ENCODE data around the gene MPHOSPH9. TPM values are rescaled to one million over a fixed set of nuclear protein-coding genes. Genes with fewer than 3 reads are reported as not detected.

The MPHOSPH9 gene
- total RNA-seq, 1 experiment from 2014 or later: 44.9 TPM

- RAD21 ChIA-PET (ENCODE audit: low non-redundant PET in 1 of 2, low total read pairs in 2 of 2, uncharacterized antibody in 2 of 2, unreplicated experiment in 2 of 2): no interaction called here
- H4K20me1 ChIP-seq (ENCODE audit: insufficient read depth): no peaks in the 10 kb centered on the region
- no peaks in the 10 kb centered on the region for H3K4me1 ChIP-seq (ENCODE audit: control insufficient read depth in 1 of 2, insufficient read depth in 2 of 2, low read length in 2 of 2)
- no peak overlapping the region for H3K4me2 ChIP-seq (ENCODE audit: low read length)
- no peak overlapping the region for H3K4me3 ChIP-seq (replicated peaks in 1 of 2; ENCODE audit: low read depth in 1 of 2, low read length in 2 of 2)
- peaks cover 31 to 48% of the 10 kb centered on the region in 2 experiments for H3K36me3 ChIP-seq (ENCODE audit: control insufficient read depth in 1 of 2, insufficient read depth in 2 of 2, low read length in 2 of 2)
- intact Hi-C loops (cut with micrococcal nuclease): no loop called here
- BruUV-seq (replicated peaks): no TSS peak
- H2AFZ ChIP-seq (ENCODE audit: low read depth, low read length, poor library complexity, severe bottlenecking): no peak overlapping the region
- DNase-seq (ENCODE audit: low read depth, low spot score) (no peak), ATAC-seq (no peak)
- no peak overlapping the region for H3K27ac ChIP-seq (ENCODE audit: low read depth, low read length)
- no peaks in the 10 kb centered on the region for H3K9me2 ChIP-seq (ENCODE audit: insufficient read depth)
- H3K9me3 ChIP-seq (ENCODE audit: control insufficient read depth in 1 of 2, insufficient read depth in 1 of 2, low read depth in 1 of 2, low read length in 2 of 2): no peaks in the 10 kb centered on the region
- CTCF ChIA-PET: no interaction called here
- TF ChIP-seq EGR1 (IDR thresholded peaks at IDR 0.05; ENCODE audit: low read depth): no peak
- TF ChIP-seq MAX (IDR thresholded peaks at IDR 0.05): no peak
- TF ChIP-seq ZNF274 (IDR thresholded peaks at IDR 0.05; ENCODE audit: low read depth, low read length): no peak
- no peak for TF ChIP-seq TCF7L2 (IDR thresholded peaks at IDR 0.05; ENCODE audit: borderline replicate concordance, extremely low read depth, insufficient read depth, insufficient read length)
- no peak for TF ChIP-seq ELF1 (IDR thresholded peaks at IDR 0.05; ENCODE audit: borderline replicate concordance, low read depth)
- no peak for TF ChIP-seq POLR2AphosphoS5 (IDR thresholded peaks at IDR 0.05; ENCODE audit: low read depth, low read length)
- TF ChIP-seq CTCF (IDR thresholded peaks at IDR 0.05 in 2 of 3, conservative IDR thresholded peaks at IDR 0.05 in 1 of 3; ENCODE audit: borderline replicate concordance in 1 of 3, insufficient read depth in 1 of 3, low read depth in 2 of 3, low read length in 2 of 3): no peak
- no peak for TF ChIP-seq EZH2phosphoT487 (IDR thresholded peaks at IDR 0.05; ENCODE audit: borderline replicate concordance)
- TF ChIP-seq CBX3 (IDR thresholded peaks at IDR 0.05; ENCODE audit: low read depth): no peak
- no peak for TF ChIP-seq JUND (IDR thresholded peaks at IDR 0.05)
- no peak for TF ChIP-seq POLR2A (IDR thresholded peaks at IDR 0.05; ENCODE audit: borderline replicate concordance, extremely low read depth, insufficient read depth, insufficient read length)
- TF ChIP-seq FOSL1 (IDR thresholded peaks at IDR 0.05; ENCODE audit: low read depth): no peak
- no peak for TF ChIP-seq ZFX (IDR thresholded peaks at IDR 0.05)
- no peak for TF ChIP-seq EZH2 (IDR thresholded peaks at IDR 0.05)
- H3K27me3 ChIP-seq (ENCODE audit: insufficient read depth, low read length): no peaks in the 10 kb centered on the region
- H3K79me2 ChIP-seq (ENCODE audit: insufficient read depth, low read length): peaks cover 33% of the 10 kb centered on the region; the same call in 1 of the 2 replicates
- no peak overlapping the region for H3K9ac ChIP-seq (ENCODE audit: low read length)
- POLR2A ChIA-PET: interaction anchor here (0.7 kb wide), 1 partner anchor 19 kb away, joined by 4 read pairs; no protein-coding TSS in a partner anchor
Measured at GRCh38 chr12:123263196-123263817, 30.4 kb upstream of the MPHOSPH9 start.

Data from HCT116 (cell line).